Glutamatergic neuron (in vitro differentiated cells): ENCODE results near the gene SLC5A12. TPM values are rescaled to one million over a fixed set of nuclear protein-coding genes. Genes with fewer than 3 reads are reported as not detected.

ENCODE experiments used
- DNase-seq: peaks from one replicate; pipeline ENCODE4 v3.0.0; 2022
- H3K27ac Mint-ChIP-seq: one replicate; pipeline ENCODE4 v1.8.0; 2020; ENCODE audit warnings: mild to moderate bottlenecking, mixed read lengths, inconsistent platforms; ENCODE audit not compliant: unreplicated experiment
- H3K27me3 Mint-ChIP-seq: one replicate; pipeline ENCODE4 v1.8.0; 2020; ENCODE audit warnings: mild to moderate bottlenecking, moderate library complexity, mixed read lengths, inconsistent platforms; ENCODE audit not compliant: unreplicated experiment
- H3K36me3 Mint-ChIP-seq: one replicate; pipeline ENCODE4 v1.8.0; 2020; ENCODE audit warnings: mild to moderate bottlenecking, mixed read lengths, inconsistent platforms; ENCODE audit not compliant: unreplicated experiment
- H3K4me1 Mint-ChIP-seq: one replicate; pipeline ENCODE4 v1.8.0; 2020; ENCODE audit warnings: mild to moderate bottlenecking, low read depth, mixed read lengths, inconsistent platforms; ENCODE audit not compliant: unreplicated experiment
- H3K4me3 Mint-ChIP-seq: one replicate; pipeline ENCODE4 v1.8.0; 2020; ENCODE audit warnings: mild to moderate bottlenecking, mixed read lengths, inconsistent platforms; ENCODE audit not compliant: unreplicated experiment
- H3K9me3 Mint-ChIP-seq: one replicate; pipeline ENCODE4 v1.8.0; 2020; ENCODE audit warnings: mild to moderate bottlenecking, moderate library complexity, mixed read lengths, inconsistent platforms; ENCODE audit not compliant: unreplicated experiment
- total RNA-seq: library from RNA; stranded (reverse); fragmentation: NEBNext Ultra II Directional; extraction: Animal tissue kit (Norgen Biotek cat#: 25700); gene quantifications from one replicate; pipeline ENCODE4 v1.2.1, GENCODE V29; 2021; ENCODE audit not compliant: unreplicated experiment
- TF ChIP-seq, protein P1 (sequence below): fragments of 200-600 bp; sonication (generic); IDR thresholded peaks from one replicate; pipeline ENCODE4 v1.5.0; 2021; ENCODE audit not compliant: partially characterized antibody, unreplicated experiment

Gene SLC5A12
- total RNA-seq, 1 donor from 2014 or later: 0.66 TPM

DNA sequence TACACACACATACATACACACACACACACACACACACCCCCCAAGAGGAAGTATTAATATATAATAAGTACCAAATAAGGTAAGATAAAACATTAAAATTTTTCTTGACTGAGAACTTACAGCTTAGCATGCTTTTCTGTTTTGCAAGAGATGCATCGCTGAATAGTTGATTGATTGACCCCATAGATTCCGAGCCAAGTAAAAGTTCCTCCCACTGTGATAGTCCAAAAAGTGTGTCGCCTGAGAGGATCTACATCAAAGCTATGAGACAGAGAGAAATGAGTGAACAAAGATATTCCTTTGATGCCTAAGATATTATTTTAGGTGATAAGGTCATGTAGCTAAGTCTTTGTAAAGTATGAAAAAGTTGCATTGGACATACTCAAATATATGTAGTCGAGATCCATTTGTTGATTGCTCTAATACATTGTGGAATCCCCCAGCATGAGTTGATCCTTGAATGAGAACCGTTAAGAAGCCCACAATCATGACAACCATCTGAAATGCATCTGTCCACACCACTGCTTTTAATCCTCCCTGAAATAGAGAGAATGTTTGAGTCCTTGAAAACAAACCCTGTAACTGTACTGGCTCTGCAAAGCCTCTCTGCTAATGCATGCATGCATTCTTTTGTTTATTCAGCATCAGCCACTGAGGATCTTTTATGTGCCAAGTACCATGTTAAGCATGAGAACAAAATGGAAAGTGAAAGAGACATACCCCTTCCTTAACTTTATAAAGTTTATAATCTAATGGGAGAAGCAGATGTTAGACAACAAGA is 18.3 kb downstream of the SLC5A12 start:
- peaks cover 6% of the 10 kb centered on the region for H3K9me3 Mint-ChIP-seq
- no peaks in the 10 kb centered on the region for H3K36me3 Mint-ChIP-seq
- DNase-seq: no peak
- peaks cover 13% of the 10 kb centered on the region for H3K4me1 Mint-ChIP-seq
- H3K27me3 Mint-ChIP-seq: peaks cover 6% of the 10 kb centered on the region
- no peak overlapping the region for H3K4me3 Mint-ChIP-seq
- H3K27ac Mint-ChIP-seq: no peak overlapping the region
- TF ChIP-seq, protein P1, sequence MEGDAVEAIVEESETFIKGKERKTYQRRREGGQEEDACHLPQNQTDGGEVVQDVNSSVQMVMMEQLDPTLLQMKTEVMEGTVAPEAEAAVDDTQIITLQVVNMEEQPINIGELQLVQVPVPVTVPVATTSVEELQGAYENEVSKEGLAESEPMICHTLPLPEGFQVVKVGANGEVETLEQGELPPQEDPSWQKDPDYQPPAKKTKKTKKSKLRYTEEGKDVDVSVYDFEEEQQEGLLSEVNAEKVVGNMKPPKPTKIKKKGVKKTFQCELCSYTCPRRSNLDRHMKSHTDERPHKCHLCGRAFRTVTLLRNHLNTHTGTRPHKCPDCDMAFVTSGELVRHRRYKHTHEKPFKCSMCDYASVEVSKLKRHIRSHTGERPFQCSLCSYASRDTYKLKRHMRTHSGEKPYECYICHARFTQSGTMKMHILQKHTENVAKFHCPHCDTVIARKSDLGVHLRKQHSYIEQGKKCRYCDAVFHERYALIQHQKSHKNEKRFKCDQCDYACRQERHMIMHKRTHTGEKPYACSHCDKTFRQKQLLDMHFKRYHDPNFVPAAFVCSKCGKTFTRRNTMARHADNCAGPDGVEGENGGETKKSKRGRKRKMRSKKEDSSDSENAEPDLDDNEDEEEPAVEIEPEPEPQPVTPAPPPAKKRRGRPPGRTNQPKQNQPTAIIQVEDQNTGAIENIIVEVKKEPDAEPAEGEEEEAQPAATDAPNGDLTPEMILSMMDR: no peak

DNA sequence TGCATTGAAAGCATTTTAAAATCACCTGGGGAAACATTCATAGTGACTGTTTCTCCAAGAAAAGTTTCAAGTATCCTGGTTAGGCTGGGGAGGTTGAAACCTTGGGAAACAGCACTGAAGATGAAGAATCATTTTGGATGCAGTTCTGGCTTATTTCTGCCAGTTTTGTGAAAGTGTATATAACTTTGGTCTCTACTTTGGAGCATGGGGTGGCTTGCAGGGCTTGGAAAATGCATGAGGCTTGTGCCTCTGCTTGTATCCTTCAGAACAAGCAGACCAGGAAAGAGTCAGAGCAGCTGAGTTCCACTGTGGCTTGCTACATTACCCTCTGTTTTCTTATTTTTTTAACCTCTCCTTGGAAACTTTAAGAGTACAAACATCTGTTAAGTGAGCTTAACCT is 19.5 kb downstream of the SLC5A12 start:
- H3K27ac Mint-ChIP-seq: no peak overlapping the region

DNA sequence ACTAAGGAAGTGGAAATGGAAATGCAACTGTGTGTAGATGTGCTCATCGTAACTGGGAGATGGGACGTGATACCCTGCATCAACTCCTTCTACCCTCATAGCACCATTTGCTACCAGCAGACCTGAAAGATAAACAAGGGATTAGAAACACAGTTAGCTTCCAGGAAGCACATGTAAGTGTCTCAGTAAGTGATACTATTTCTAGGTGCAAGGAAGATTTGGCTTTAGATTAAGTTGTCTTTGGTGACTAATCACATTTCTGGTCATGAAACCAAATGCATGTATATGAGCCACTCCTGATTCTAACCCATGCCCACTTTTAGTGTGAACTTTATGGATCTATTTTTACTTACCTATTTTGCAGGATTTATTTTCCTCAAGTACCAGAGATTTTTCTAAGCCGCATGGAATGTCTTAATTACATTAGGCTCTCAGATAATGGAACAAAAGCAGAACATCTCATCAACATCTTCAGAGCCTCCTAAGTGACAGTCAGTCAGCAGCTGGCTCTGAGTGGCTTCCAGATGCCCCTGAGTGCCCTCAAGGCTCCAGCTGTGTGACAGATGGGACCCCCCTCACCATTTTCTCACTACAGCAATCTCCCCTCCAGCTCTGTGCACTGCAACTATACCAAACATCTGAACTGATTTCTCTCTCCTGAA is 21.2 kb downstream of the SLC5A12 start:
- H3K9me3 Mint-ChIP-seq: peaks cover 6% of the 10 kb centered on the region
- peaks cover 10% of the 10 kb centered on the region for H3K4me1 Mint-ChIP-seq
- peaks cover 6% of the 10 kb centered on the region for H3K27me3 Mint-ChIP-seq
- H3K4me3 Mint-ChIP-seq: peak overlapping the region; percentile 10
- H3K36me3 Mint-ChIP-seq: no peaks in the 10 kb centered on the region
- TF ChIP-seq, protein P1: no peak
- DNase-seq: peak; percentile 66
- peak overlapping the region; percentile 84 for H3K27ac Mint-ChIP-seq

More for the DNA sequence above, 19.5 kb downstream of the SLC5A12 start:
- Mint-ChIP-seq H3K4me3 (no peak overlapping the region), H3K9me3 (peaks cover 6% of the 10 kb centered on the region), H3K36me3 (no peaks in the 10 kb centered on the region), H3K4me1 (peaks cover 12% of the 10 kb centered on the region), H3K27me3 (peaks cover 6% of the 10 kb centered on the region)
- no peak for DNase-seq
- TF ChIP-seq, protein P1: no peak

DNA sequence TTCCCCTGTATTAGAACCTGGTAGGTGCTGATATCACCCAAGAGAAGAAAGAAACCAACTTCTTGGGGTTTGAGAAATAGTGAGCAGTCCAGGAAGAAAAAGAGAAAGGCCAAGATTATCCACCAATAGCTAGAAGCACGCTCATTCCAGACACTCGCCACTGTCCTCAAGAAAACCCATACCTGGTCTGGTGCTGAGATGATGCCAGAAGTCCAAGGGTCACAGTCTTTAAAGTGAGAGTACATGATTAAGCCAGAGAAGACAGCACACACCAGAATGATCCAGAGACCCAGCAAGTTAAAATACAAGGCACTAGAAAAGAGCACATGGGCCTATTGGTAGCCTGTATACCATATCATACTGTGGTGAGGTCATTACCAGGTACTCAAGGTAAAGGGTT is 23.6 kb downstream of the SLC5A12 start:
- TF ChIP-seq, protein P1: no peak
- no peak for DNase-seq
- Mint-ChIP-seq H3K9me3 (peaks cover 6% of the 10 kb centered on the region), H3K4me3 (no peak overlapping the region), H3K4me1 (peaks cover 10% of the 10 kb centered on the region), H3K27me3 (peaks cover 6% of the 10 kb centered on the region), H3K27ac (no peak overlapping the region), H3K36me3 (no peaks in the 10 kb centered on the region)

DNA sequence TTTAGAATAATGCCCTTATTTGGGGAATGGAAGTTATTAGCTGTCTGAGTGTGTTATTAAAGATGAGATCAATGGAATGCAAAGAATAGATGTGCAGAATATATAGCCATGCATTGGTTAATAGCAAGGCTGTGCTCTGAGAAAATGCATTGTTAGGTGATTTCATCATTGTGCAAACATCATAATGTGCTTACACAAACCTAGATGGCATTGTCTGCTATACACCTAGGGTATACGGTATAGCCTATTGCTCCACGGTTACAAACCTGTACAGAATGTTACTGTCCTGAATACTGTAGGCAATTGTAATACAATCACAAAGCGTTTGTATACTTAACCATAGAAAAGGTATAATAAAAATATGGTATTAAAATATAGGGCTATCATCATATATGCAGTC is 25.5 kb downstream of the SLC5A12 start:
- Mint-ChIP-seq H3K9me3 (peaks cover 6% of the 10 kb centered on the region), H3K4me1 (peaks cover 10% of the 10 kb centered on the region), H3K36me3 (no peaks in the 10 kb centered on the region), H3K27ac (no peak overlapping the region), H3K4me3 (no peak overlapping the region), H3K27me3 (peaks cover 6% of the 10 kb centered on the region)
- no peak for DNase-seq
- TF ChIP-seq, protein P1: no peak
